HG03108 (cell line): Measurements from ENCODE around the gene HSPG2.
"Not testable (repeated sequence)": the region's sequence is repeated elsewhere in the genome, so short reads cannot be mapped to it uniquely, and the experiment has no call there.

ENCODE experiments used
- ATAC-seq: cut with Tn5 transposase; IDR thresholded peaks from one replicate; pipeline ENCODE4 v1.9.1; 2021; ENCODE audit warnings: moderate library complexity; ENCODE audit not compliant: unreplicated experiment

Gene HSPG2

GRCh38 chr1:21830792-21831453 lies 106.2 kb downstream of the HSPG2 start:
- no peak for ATAC-seq

GRCh38 chr1:21829294-21829693 lies 107.8 kb downstream of the HSPG2 start:
- no peak for ATAC-seq

- ATAC-seq, result no peak
Measured at GRCh38 chr1:21828506-21829210, 108.5 kb downstream of the HSPG2 start.

GRCh38 chr1:21828075-21828474 lies 109.0 kb downstream of the HSPG2 start:
- ATAC-seq, result no peak

GRCh38 chr1:21827141-21827679 lies 109.9 kb downstream of the HSPG2 start:
- ATAC-seq, result no peak

GRCh38 chr1:21826694-21827093 lies 110.4 kb downstream of the HSPG2 start:
- ATAC-seq, result not testable (repeated sequence)

GRCh38 chr1:21825393-21825792 lies 111.7 kb downstream of the HSPG2 start:
- no peak for ATAC-seq

- no peak for ATAC-seq
Measured at GRCh38 chr1:21824926-21825325, 112.2 kb downstream of the HSPG2 start.

- ATAC-seq, result no peak
Measured at GRCh38 chr1:21823980-21824702, 113.0 kb downstream of the HSPG2 start.

- no peak for ATAC-seq
Measured at GRCh38 chr1:21823206-21823979, 113.7 kb downstream of the HSPG2 start.

GRCh38 chr1:21822349-21822748 lies 114.8 kb downstream of the HSPG2 start:
- no peak for ATAC-seq

- no peak for ATAC-seq
Measured at GRCh38 chr1:21821385-21822019, 115.6 kb downstream of the HSPG2 start.

GRCh38 chr1:21820597-21821232 lies 116.4 kb downstream of the HSPG2 start:
- ATAC-seq, result no peak

- ATAC-seq, result no peak
Measured at GRCh38 chr1:21818656-21819055, 118.5 kb downstream of the HSPG2 start.

- ATAC-seq, result no peak
Measured at GRCh38 chr1:21816602-21817302, 120.4 kb downstream of the HSPG2 start.

GRCh38 chr1:21815724-21816321 lies 121.3 kb downstream of the HSPG2 start:
- ATAC-seq, result no peak

- ATAC-seq, result no peak
Measured at GRCh38 chr1:21814981-21815582, 122.0 kb downstream of the HSPG2 start.

- no peak for ATAC-seq
Measured at GRCh38 chr1:21814241-21814918, 122.7 kb downstream of the HSPG2 start.
